T-helper 2 cell treated with Interferon-gamma antibody and Interleukin-4, amounts not matched to agents 5 μg/mL and 100 μg/mL, for 36 hours (primary cell): ENCODE results near the gene RNF130.

Experiments
- DNase-seq: peaks from one replicate; pipeline ENCODE4 v3.0.0; 2021; ENCODE audit warnings: low spot score
- H3K27ac Mint-ChIP-seq: one replicate; pipeline ENCODE4 v1.8.0; 2021; ENCODE audit warnings: mild to moderate bottlenecking, mixed read lengths
- H3K27me3 Mint-ChIP-seq: one replicate; pipeline ENCODE4 v1.8.0; 2021; ENCODE audit warnings: low read depth, mixed read lengths
- H3K36me3 Mint-ChIP-seq: one replicate; pipeline ENCODE4 v1.8.0; 2021; ENCODE audit warnings: low read depth, mixed read lengths
- H3K4me1 Mint-ChIP-seq: one replicate; pipeline ENCODE4 v1.8.0; 2021; ENCODE audit warnings: low read depth, mixed read lengths
- H3K4me3 Mint-ChIP-seq: one replicate; pipeline ENCODE4 v1.8.0; 2022; ENCODE audit warnings: mild to moderate bottlenecking, moderate library complexity, mixed read lengths
- H3K9me3 Mint-ChIP-seq: one replicate; pipeline ENCODE4 v1.8.0; 2021; ENCODE audit warnings: mixed read lengths

Gene RNF130

GRCh38 chr5:180070756-180071530 is 616 bp downstream of the RNF130 start:
- Mint-ChIP-seq H3K27ac (peak overlapping the region; percentile 23), H3K36me3 (peaks cover 3% of the 10 kb centered on the region), H3K4me3 (peak overlapping the region; percentile 81), H3K4me1 (peaks cover 12% of the 10 kb centered on the region), H3K9me3 (peaks cover 4% of the 10 kb centered on the region), H3K27me3 (peaks cover 46% of the 10 kb centered on the region)
- no peak for DNase-seq

- DNase-seq: no peak
- H3K27me3 Mint-ChIP-seq: peaks cover 47% of the 10 kb centered on the region
- H3K4me3 Mint-ChIP-seq: no peak overlapping the region
- H3K36me3 Mint-ChIP-seq: peaks cover 3% of the 10 kb centered on the region
- peaks cover 12% of the 10 kb centered on the region for H3K4me1 Mint-ChIP-seq
- H3K27ac Mint-ChIP-seq: no peak overlapping the region
- H3K9me3 Mint-ChIP-seq: peaks cover 4% of the 10 kb centered on the region
Observed at GRCh38 chr5:180069589-180070247, 1.8 kb downstream of the RNF130 start.

DNA sequence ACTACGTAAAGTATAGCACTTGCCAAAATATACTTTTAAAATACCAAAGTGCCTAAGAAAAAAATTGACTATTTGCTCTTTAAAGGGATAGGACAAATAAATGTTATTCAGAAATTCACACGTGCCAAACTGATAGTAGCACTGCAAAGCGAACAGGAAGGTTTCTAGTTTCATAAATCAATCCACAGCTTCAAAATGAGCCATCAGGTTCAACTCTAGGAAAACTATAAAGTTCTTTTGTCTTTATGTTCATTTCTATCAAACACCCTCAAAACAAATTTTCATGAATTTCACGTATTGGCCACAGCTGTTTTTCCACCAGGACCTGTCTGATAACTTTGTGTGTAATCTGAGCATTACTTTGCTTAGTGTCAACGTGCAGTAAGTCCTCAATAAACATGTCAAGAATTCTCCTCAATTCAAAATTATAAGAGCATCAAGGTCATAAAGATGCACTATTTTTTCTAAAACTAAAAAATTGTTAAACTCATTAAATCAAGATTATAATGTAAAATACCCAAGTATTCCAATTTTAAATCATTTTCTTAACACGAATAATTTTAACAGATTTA is 3.0 kb downstream of the RNF130 start:
- H3K27ac Mint-ChIP-seq: no peak overlapping the region
- H3K27me3 Mint-ChIP-seq: peaks cover 43% of the 10 kb centered on the region
- peaks cover 12% of the 10 kb centered on the region for H3K4me1 Mint-ChIP-seq
- H3K36me3 Mint-ChIP-seq: peaks cover 3% of the 10 kb centered on the region
- peaks cover 4% of the 10 kb centered on the region for H3K9me3 Mint-ChIP-seq
- DNase-seq: no peak
- H3K4me3 Mint-ChIP-seq: no peak overlapping the region

GRCh38 chr5:180067986-180068385 is 3.6 kb downstream of the RNF130 start:
- peaks cover 3% of the 10 kb centered on the region for H3K36me3 Mint-ChIP-seq
- peaks cover 45% of the 10 kb centered on the region for H3K27me3 Mint-ChIP-seq
- H3K4me1 Mint-ChIP-seq: peaks cover 12% of the 10 kb centered on the region
- H3K27ac Mint-ChIP-seq: no peak overlapping the region
- H3K9me3 Mint-ChIP-seq: peaks cover 4% of the 10 kb centered on the region
- H3K4me3 Mint-ChIP-seq: no peak overlapping the region
- no peak for DNase-seq

DNA sequence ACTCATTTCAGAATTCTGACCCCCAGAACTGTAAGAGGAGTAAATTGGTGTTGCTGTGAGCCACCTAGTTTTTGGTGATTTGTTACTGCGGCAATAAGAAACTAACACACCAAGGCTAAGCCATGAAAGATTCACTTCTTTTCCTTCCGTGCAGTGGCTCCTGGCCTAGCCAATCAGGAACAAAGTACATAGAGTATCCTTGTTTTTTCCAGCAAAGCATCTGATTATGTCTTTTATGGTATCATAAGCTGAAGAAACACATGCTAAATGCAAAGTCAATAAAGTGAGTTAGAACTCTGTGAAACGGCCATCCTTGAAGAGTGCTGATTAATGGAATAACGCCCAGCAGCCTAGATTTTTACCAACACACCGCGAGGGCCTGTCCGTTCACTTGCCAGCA is 11.4 kb downstream of the RNF130 start:
- Mint-ChIP-seq H3K4me1 (no peaks in the 10 kb centered on the region), H3K36me3 (no peaks in the 10 kb centered on the region), H3K4me3 (no peak overlapping the region), H3K27ac (no peak overlapping the region), H3K9me3 (no peaks in the 10 kb centered on the region), H3K27me3 (peaks cover 9% of the 10 kb centered on the region)
- no peak for DNase-seq

- Mint-ChIP-seq H3K27me3 (peaks cover 4% of the 10 kb centered on the region), H3K4me3 (no peak overlapping the region), H3K27ac (no peak overlapping the region), H3K4me1 (no peaks in the 10 kb centered on the region), H3K36me3 (no peaks in the 10 kb centered on the region), H3K9me3 (no peaks in the 10 kb centered on the region)
- no peak for DNase-seq
Observed at GRCh38 chr5:180059326-180059725, 12.2 kb downstream of the RNF130 start.

DNA sequence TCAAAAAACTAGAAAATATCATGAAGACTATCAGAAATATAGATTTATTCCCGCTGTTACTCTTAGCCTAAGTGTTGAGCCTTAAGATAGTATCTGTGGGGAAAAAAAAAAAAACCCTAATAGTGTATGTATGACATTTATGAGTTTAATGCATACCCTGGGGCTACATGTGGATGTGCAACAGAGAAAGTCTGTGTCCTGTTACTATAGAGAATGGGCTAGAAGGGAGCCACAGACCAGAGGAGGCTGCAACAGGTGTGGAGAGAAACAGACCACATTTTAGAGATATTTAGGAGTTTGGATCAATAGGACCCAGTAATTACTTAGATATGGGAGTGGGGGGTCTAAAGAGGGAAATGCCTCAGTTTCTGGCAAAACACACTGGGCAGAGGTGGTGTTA is 15.4 kb downstream of the RNF130 start:
- Mint-ChIP-seq H3K9me3 (no peaks in the 10 kb centered on the region), H3K27ac (no peak overlapping the region), H3K36me3 (no peaks in the 10 kb centered on the region), H3K4me1 (no peaks in the 10 kb centered on the region), H3K4me3 (no peak overlapping the region), H3K27me3 (no peaks in the 10 kb centered on the region)
- DNase-seq: no peak

- H3K4me3 Mint-ChIP-seq: no peak overlapping the region
- H3K4me1 Mint-ChIP-seq: no peaks in the 10 kb centered on the region
- no peaks in the 10 kb centered on the region for H3K9me3 Mint-ChIP-seq
- no peak overlapping the region for H3K27ac Mint-ChIP-seq
- no peaks in the 10 kb centered on the region for H3K27me3 Mint-ChIP-seq
- no peaks in the 10 kb centered on the region for H3K36me3 Mint-ChIP-seq
- DNase-seq: no peak
Observed at GRCh38 chr5:180054226-180054625, 17.3 kb downstream of the RNF130 start.

GRCh38 chr5:180053061-180053602 is 18.4 kb downstream of the RNF130 start:
- Mint-ChIP-seq H3K9me3 (no peaks in the 10 kb centered on the region), H3K36me3 (no peaks in the 10 kb centered on the region), H3K4me3 (no peak overlapping the region), H3K4me1 (no peaks in the 10 kb centered on the region), H3K27me3 (no peaks in the 10 kb centered on the region), H3K27ac (no peak overlapping the region)
- DNase-seq: no peak

DNA sequence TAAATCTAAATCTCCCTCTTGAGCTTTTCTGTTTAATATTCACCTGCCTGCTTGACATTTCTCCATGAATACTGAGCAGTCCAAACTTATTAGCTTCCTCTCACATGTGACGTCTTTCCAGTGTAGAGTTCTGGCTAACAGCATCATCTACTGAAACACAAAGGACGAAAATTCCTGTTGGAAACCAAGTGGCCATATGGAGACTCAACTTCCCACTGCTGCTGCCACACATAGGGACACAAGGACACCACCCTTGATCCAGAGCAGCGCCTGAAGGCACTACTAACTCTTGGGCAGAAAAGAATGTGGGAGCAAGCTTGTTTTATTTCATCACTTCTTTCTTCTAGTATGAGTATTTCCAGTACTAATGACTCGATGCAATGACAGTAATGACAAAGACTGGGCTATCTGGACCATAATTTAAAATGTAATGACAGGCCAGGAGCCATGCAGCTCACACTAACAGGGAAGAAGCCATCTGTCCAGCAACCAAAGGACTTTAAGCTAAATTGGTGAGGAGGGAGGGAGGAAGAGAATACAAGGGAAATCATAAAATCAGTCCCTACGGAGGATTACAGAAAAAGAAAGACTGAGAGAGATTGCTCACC is 19.2 kb downstream of the RNF130 start:
- H3K4me1 Mint-ChIP-seq: no peaks in the 10 kb centered on the region
- no peaks in the 10 kb centered on the region for H3K9me3 Mint-ChIP-seq
- no peak overlapping the region for H3K4me3 Mint-ChIP-seq
- H3K36me3 Mint-ChIP-seq: no peaks in the 10 kb centered on the region
- H3K27me3 Mint-ChIP-seq: no peaks in the 10 kb centered on the region
- DNase-seq: no peak
- H3K27ac Mint-ChIP-seq: no peak overlapping the region

- H3K4me1 Mint-ChIP-seq: no peaks in the 10 kb centered on the region
- no peak overlapping the region for H3K4me3 Mint-ChIP-seq
- no peaks in the 10 kb centered on the region for H3K36me3 Mint-ChIP-seq
- H3K27ac Mint-ChIP-seq: no peak overlapping the region
- no peaks in the 10 kb centered on the region for H3K9me3 Mint-ChIP-seq
- no peaks in the 10 kb centered on the region for H3K27me3 Mint-ChIP-seq
- DNase-seq: no peak
Observed at GRCh38 chr5:180050121-180050940, 21.2 kb downstream of the RNF130 start.

DNA sequence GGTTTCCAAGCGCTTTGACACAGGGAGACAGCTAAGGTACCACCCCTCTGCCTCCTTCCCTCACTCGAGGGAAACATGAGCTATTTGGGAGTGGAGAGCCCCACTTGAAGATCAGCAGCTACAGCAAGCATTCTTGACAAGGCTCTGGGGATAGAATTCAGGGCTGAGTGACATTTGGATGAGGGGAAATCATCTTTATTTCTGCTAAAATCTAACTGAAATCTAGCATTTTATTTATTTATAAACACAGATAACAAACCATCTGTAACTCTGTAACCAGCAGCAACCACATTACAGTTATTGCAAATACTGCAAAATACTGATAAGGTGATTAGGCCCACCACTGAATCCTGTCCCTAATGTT is 22.4 kb downstream of the RNF130 start:
- H3K9me3 Mint-ChIP-seq: no peaks in the 10 kb centered on the region
- no peaks in the 10 kb centered on the region for H3K36me3 Mint-ChIP-seq
- no peak overlapping the region for H3K4me3 Mint-ChIP-seq
- H3K27ac Mint-ChIP-seq: no peak overlapping the region
- H3K27me3 Mint-ChIP-seq: no peaks in the 10 kb centered on the region
- DNase-seq: no peak
- no peaks in the 10 kb centered on the region for H3K4me1 Mint-ChIP-seq

DNA sequence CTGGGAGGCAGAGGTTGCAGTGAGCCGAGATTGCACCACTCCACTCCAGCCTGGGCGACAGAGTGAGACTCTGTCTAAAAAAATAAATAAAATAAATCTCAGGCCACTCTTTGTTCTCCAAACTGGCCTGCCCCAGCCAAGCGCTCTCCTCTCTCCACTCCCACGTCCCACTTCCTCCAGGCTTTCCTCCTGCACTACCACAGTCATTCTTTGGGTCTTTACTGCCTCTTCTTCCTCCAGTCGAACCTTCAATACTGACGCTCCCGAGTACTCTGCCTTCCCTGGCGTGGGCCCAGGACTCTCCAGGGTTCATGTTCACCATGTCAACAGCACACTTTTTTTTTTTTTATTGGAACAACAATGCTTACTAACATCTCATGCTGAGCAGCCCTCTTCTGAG is 23.9 kb downstream of the RNF130 start:
- Mint-ChIP-seq H3K36me3 (no peaks in the 10 kb centered on the region), H3K4me3 (no peak overlapping the region), H3K4me1 (no peaks in the 10 kb centered on the region), H3K27me3 (no peaks in the 10 kb centered on the region), H3K27ac (no peak overlapping the region), H3K9me3 (no peaks in the 10 kb centered on the region)
- no peak for DNase-seq
